NCI-H1048 (cell line): ENCODE results near the gene MAGI1.

Experiments
- DNase-seq: peaks from one replicate; lab custom pipeline; 2025; lab: John Stamatoyannopoulos, UW

The MAGI1 gene

GRCh38 chr3:65666448-65667091, 372.1 kb downstream of the MAGI1 start:
- DNase-seq = no peak

DNA sequence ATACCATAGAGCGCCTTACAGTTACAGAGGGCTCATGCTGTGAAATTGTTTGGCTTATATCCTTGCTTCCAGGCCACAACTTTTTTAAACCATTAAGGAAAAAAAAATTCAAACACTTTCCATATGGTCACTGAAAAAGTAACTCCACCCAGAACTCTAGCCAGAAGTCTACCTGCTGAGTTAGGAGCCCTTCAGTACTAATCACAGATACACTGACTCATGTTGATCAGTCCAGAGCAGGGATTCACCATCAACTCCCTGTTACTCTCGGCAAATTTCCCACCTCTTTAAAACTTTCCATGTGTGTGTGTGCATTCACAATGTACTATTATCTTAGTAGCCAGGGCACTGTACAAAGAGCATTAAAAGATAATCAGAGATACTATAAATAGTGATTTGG, 372.8 kb downstream of the MAGI1 start:
- DNase-seq = no peak

- no peak for DNase-seq
Observed at GRCh38 chr3:65664931-65665330, 373.8 kb downstream of the MAGI1 start.

DNA sequence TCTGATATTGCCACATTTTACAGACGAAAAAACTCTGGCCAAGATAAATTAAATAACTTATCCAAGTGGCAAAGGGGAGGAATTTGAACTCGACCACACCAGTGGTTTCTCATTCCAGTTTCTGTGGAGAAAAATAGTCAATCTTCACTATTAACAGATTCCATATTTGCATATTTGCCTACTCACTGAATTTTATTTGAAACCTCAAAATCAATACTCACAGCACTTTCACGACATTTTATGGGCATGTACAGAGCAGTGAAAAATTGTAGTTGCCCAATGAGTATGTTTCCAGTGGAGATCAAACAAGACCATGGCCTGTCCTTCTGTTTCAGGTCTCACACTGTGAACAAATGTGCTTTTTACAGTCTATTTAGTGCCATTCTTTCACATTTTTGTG, 374.3 kb downstream of the MAGI1 start:
- no peak for DNase-seq

GRCh38 chr3:65662095-65662494, 376.6 kb downstream of the MAGI1 start:
- no peak for DNase-seq

DNA sequence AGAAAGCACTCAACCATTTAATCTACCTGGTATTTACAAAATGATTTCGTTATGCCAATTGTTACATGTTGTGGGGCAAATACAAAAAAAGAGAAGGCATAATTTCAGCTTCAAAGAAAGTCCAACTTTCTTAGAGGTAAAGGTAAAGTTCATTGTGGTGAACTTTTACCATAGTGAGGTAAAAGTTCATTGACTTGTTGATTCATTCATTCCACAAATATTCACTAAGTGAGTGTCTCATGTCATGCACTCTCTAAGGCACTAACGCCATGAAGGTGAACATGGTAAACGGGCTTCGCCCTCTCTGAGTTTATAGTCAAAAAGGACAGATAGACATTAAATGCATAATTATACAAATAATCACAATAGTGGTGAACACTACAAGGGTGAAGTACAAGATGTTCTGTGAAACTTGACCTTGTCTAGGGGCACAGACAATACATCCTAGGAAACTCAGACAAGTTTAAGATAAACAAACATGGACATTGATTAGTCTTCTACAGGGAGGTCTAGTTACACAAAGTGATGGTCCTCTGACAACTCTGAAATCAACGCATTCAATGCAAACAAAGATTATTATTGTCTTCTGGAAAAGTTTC, 378.6 kb downstream of the MAGI1 start:
- DNase-seq = no peak

DNA sequence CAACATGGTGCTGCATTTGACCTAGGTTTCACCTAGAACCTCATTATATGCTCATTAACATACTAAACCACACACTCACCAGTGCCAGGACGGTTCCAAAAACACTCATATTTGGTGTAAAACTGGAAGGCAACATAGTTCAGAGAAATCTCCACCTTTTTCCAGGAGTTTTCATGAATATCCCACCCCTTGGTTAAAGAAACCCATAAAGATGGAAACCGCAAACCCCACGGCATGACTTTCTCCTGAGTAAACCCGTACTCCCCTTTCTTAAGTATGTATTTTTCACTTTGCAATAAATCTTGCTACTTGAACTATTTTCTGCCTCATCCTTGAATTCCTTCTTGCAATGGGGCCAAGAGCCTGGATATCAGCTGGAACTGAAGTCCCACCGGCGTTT, 379.3 kb downstream of the MAGI1 start:
- no peak for DNase-seq

- no peak for DNase-seq
Observed at GRCh38 chr3:65658401-65658800, 380.3 kb downstream of the MAGI1 start.

- DNase-seq = no peak
Observed at GRCh38 chr3:65655061-65655460, 383.7 kb downstream of the MAGI1 start.

DNA sequence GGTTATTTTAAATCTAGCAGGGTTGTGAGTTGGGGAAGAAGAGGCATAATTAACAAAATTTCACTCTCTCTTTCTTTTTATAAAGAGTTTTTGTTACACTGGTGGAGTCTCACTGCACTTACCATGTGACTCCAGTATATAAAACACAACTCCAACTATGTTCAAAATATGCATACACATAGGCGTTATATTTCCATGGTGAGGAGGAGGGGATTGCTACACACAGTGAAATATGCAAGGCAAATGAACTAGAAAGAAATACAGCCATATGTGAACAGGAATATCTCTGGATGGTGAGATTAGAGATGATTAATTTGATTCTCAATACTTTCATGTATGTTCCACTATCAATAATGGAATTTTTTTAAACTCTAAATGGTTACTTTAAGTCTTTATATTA, 385.0 kb downstream of the MAGI1 start:
- DNase-seq = no peak

DNA sequence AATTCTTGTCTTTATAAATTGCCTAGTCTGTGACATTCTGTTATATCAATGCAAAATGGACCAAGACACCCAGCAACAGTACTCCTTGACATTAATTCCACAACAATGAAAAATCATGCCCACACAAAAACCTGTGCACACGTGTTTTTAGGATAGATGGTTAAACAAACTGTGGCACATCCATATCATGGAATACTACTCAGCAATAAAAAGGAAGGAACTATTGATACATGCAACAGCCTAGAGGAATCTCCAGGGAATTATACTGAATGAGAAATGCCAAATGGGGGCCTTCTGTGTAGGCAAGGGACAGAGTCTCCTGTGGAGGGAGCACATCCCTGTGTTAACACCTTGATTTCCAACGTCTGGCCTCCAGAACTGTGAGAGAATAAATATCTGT, 388.5 kb downstream of the MAGI1 start:
- DNase-seq = no peak

GRCh38 chr3:65647369-65647768, 391.3 kb downstream of the MAGI1 start:
- DNase-seq = no peak

- no peak for DNase-seq
Observed at GRCh38 chr3:65642883-65643282, 395.8 kb downstream of the MAGI1 start.

GRCh38 chr3:65641777-65642176, 396.9 kb downstream of the MAGI1 start:
- no peak for DNase-seq

- no peak for DNase-seq
Observed at GRCh38 chr3:65641045-65641444, 397.7 kb downstream of the MAGI1 start.

DNA sequence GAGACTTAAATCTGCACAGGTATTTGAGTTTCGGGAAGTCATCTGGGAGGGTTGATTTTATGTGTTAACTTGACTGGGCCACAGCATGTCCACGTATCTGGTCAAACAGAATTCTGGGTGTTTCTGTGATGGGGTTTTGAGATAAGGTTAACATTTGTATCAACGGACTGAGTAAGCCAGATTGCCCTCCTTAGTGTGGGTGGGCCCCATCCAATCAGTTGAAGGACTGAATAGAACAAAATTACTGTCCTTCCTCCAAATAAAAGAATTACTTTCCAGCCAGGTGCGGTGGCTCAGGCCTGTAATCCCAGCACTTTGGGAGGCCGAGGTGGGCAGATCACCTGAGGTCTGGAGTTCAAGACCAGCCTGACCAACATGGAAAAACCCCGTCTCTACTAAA, 399.3 kb downstream of the MAGI1 start:
- DNase-seq = no peak

DNA sequence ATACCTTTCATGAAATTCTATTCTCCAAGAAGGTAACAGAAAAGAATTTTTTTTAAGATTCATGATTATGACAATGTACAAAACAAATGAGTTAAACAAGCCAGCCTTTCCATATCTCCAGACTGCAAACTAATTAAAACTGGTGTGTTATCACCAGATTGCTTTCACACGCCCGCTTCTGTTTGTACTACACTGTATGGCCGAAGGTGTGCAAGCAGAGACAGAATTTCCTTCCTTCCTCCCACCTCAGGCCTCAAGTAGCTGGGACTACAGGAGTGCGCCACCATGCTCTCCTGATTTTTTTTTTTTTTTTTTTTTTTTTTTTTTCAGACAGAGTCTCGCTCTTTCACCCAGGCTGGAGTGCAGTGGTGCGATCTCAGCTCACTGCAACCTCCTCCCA, 400.4 kb downstream of the MAGI1 start:
- DNase-seq = no peak

DNA sequence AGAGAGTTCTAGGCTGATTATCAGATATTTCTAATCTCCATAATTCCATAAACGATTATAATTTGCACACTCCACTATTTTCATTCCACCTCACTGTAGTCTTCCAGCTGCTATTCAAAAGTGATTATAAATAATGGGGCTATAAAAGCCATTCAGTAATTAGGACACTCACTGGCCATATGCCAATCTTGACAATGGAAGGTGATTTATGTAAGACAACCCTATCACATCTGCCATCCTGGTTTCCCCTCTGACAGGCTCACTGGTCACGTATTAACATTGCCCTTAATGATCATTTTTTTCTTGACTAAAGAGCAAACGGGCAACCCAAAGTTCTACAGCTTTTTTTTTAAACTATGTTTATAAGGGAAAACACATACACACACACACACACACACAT, 402.4 kb downstream of the MAGI1 start:
- no peak for DNase-seq

DNA sequence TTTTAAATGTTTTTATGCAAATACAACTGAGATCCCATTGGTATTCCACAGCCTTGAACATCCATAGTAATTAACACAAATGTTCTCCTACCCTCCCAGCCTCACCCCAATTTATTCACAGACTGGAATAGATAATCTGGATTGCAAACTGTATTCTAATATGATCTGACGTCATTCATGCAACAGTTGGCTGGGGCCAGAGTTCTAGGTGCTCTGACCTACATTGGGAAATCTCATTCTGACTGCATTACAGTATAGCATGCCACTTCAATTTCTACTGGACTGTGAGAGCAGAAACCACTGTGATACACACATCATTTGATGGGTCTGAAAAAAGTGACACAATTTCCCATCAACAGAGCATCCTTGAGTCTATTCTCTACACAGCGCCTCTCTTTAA, 403.1 kb downstream of the MAGI1 start:
- no peak for DNase-seq

- DNase-seq = no peak
Observed at GRCh38 chr3:65633018-65633638, 405.6 kb downstream of the MAGI1 start.

GRCh38 chr3:65632414-65632813, 406.3 kb downstream of the MAGI1 start:
- DNase-seq = no peak

- DNase-seq = no peak
Observed at GRCh38 chr3:65628978-65629377, 409.7 kb downstream of the MAGI1 start.

DNA sequence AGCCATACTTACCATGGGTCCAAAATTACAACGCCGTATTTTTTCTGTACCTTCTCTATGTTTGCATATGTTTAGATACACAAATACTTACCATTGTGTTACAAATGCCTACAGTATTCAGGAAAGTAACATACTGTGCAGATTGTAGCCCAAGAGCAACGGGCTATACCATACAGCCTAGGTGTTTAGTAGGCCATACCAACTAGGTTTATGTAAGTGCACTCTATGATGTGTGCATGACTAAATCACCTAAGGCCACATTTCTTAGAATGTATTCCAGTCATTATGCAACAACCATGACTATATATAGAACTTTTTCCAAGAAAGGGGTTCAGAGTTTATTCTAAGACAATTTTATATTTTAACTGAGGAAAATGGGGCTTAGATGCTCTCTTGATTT, 411.7 kb downstream of the MAGI1 start:
- no peak for DNase-seq

- no peak for DNase-seq
Observed at GRCh38 chr3:65625305-65625704, 413.4 kb downstream of the MAGI1 start.
